ENCODE data around the gene FCHSD2. TPM values are rescaled to one million over a fixed set of nuclear protein-coding genes. Genes with fewer than 3 reads are reported as not detected.

The FCHSD2 gene
- total RNA-seq, 4 donors from 2014 or later = 5.7 to 16.8 (median 7.9) TPM

DNA sequence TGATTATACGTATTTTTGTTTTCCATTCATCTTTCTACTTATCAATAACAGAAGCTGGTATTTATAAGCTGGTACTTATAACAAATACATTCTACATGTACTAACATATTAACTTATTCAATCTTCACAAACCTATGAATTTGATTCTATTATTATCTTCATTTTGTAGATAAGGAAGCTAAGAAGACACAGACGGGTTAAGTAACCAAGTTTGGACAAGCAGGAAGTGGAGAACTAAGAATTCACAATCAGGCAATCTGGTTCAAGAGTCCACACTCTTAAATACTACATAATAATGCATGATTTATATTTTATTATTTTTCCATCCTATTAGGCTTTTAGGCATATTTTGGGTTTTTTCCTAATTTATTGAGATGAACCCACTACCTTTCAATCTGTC, 25.0 kb downstream of the FCHSD2 start:
- peaks cover 11% of the 10 kb centered on the region for H3K36me3 ChIP-seq
- H3K27me3 ChIP-seq = no peaks in the 10 kb centered on the region
- H3K27ac ChIP-seq = no peak overlapping the region
- no peak overlapping the region for H3K4me3 ChIP-seq
- 88% methylated on average over 2 of the region's 2 CpGs for WGBS
- TF ChIP-seq POLR2A (IDR thresholded peaks at IDR 0.05) (no peak), EP300 (IDR thresholded peaks at IDR 0.05) (no peak), POLR2AphosphoS5 (IDR thresholded peaks at IDR 0.05) (no peak)
- TF ChIP-seq, protein P1, sequence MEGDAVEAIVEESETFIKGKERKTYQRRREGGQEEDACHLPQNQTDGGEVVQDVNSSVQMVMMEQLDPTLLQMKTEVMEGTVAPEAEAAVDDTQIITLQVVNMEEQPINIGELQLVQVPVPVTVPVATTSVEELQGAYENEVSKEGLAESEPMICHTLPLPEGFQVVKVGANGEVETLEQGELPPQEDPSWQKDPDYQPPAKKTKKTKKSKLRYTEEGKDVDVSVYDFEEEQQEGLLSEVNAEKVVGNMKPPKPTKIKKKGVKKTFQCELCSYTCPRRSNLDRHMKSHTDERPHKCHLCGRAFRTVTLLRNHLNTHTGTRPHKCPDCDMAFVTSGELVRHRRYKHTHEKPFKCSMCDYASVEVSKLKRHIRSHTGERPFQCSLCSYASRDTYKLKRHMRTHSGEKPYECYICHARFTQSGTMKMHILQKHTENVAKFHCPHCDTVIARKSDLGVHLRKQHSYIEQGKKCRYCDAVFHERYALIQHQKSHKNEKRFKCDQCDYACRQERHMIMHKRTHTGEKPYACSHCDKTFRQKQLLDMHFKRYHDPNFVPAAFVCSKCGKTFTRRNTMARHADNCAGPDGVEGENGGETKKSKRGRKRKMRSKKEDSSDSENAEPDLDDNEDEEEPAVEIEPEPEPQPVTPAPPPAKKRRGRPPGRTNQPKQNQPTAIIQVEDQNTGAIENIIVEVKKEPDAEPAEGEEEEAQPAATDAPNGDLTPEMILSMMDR (IDR thresholded peaks at IDR 0.05) = no peak
- no peaks in the 10 kb centered on the region for H3K9me3 ChIP-seq
- H3K4me1 ChIP-seq = no peaks in the 10 kb centered on the region
- no peak for DNase-seq (ENCODE audit: low spot score in 2 of 2)

DNA sequence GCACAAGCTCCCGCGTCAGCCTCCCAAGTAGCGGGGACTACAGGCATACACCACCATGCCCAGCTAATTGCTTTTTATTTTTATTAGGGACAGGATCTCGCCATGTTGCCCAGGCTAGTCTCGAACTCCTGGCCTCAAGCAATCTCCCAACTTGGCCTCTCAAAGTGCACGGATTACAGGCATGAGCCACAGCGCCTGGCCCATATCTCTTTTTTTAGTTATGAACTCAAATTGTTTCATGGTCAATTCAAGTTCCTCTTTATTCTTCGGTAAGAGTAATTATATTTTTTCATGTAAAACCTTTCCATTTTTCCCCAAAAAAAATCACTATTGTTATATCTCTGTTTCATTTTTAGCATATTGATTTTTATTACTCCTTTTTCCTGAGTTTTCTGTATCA, 25.5 kb downstream of the FCHSD2 start:
- DNase-seq (ENCODE audit: low spot score in 2 of 2) = no peak
- TF ChIP-seq POLR2AphosphoS5 (IDR thresholded peaks at IDR 0.05) (no peak), EP300 (IDR thresholded peaks at IDR 0.05) (no peak), POLR2A (IDR thresholded peaks at IDR 0.05) (no peak)
- TF ChIP-seq, protein P1 (IDR thresholded peaks at IDR 0.05) = no peak
- Histone ChIP-seq H3K27me3 (no peaks in the 10 kb centered on the region), H3K36me3 (peaks cover 11% of the 10 kb centered on the region), H3K27ac (no peak overlapping the region), H3K9me3 (no peaks in the 10 kb centered on the region), H3K4me1 (no peaks in the 10 kb centered on the region), H3K4me3 (no peak overlapping the region)
- 92% methylated on average over 8 of the region's 8 CpGs for WGBS

DNA sequence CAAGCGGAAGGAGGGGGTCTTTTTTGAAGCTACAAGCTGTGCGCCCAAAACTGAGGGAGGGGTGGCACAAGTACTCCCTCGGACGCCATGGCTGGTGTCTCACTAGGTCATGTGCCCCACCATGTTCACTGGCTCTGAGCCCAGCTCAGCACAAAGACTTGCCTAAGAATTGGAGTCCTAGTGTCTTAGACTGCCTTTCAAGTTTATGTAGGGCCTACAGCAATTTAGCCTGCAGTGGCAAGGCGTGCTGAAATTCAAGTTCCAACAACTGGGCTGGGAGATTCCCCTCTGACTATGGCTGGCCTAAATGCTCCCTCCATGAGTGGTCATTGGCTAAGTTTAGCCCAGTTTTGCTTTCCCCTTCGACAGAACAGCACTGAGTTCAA, 27.3 kb downstream of the FCHSD2 start:
- Histone ChIP-seq H3K4me1 (no peaks in the 10 kb centered on the region), H3K27ac (no peak overlapping the region), H3K9me3 (no peaks in the 10 kb centered on the region), H3K36me3 (peaks cover 10% of the 10 kb centered on the region), H3K27me3 (no peaks in the 10 kb centered on the region), H3K4me3 (no peak overlapping the region)
- TF ChIP-seq POLR2A (IDR thresholded peaks at IDR 0.05) = no peak
- TF ChIP-seq, protein P1 (IDR thresholded peaks at IDR 0.05) = no peak
- TF ChIP-seq POLR2AphosphoS5 (IDR thresholded peaks at IDR 0.05) = no peak
- TF ChIP-seq EP300 (IDR thresholded peaks at IDR 0.05) = no peak
- 83% methylated on average over 6 of the region's 6 CpGs for WGBS
- DNase-seq (ENCODE audit: low spot score in 2 of 2) = no peak

DNA sequence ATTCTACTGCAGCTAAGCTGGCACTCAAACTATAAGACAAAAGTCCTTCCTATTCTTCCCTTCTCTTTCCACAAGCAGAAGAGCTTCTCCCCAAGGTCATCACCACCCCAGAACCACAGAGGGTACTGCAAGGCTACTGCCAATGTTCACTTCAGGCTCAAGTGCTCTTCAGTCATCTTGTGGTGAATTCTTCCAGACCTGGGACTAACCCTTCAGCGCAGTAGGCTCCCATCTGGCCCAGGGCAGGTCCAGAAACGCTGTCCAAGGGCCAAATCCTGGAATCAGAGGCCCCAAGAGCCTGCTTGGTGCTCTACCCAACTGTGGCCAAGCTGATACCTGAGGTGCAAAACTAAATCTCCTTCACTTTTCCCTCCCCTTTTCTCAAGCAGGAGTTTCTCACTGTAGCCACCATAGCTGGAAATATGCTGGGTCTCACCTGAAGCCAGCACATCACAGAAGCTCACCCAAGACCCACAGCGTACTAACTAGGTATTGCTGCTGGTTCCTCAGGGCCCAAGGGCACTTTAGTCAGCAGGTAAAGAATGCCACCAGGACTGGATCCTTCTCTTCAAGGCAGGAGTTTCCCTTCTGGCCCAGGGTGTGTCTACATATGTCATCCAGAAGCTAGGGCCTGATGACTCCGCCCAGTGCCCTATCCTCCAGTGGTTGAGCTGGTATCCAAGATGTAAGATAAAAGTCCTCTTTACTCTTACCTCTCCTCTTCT, 27.8 kb downstream of the FCHSD2 start:
- TF ChIP-seq POLR2AphosphoS5 (IDR thresholded peaks at IDR 0.05) (no peak), POLR2A (IDR thresholded peaks at IDR 0.05) (no peak), EP300 (IDR thresholded peaks at IDR 0.05) (no peak)
- TF ChIP-seq, protein P1 (IDR thresholded peaks at IDR 0.05) = no peak

DNA sequence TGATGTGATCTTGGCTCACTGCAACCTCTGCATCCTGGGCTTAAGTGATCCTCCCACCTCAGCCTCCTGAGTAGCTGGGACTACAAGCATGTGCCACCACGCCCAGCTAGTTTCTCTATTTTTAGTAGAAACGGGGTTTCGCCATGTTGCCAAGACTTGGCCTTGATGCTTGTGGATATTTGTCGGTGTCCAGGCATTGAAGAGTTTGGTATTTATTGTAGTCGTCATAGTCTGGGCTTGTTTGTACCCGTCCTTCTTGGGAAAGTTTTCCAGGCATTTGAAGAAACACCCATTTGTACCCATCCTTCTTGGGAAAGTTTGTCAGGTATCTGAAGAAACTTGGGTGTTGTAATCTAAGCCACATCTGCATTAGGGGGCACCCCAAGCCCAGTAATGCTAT, 28.7 kb downstream of the FCHSD2 start:
- no peaks in the 10 kb centered on the region for H3K4me1 ChIP-seq
- H3K27me3 ChIP-seq = no peaks in the 10 kb centered on the region
- DNase-seq (ENCODE audit: low spot score in 2 of 2) = no peak
- H3K9me3 ChIP-seq = no peaks in the 10 kb centered on the region
- peaks cover 7% of the 10 kb centered on the region for H3K36me3 ChIP-seq
- H3K4me3 ChIP-seq = no peak overlapping the region
- WGBS = 67% methylated on average over 6 of the region's 6 CpGs
- no peak overlapping the region for H3K27ac ChIP-seq
- no peak for TF ChIP-seq POLR2A (IDR thresholded peaks at IDR 0.05)
- TF ChIP-seq POLR2AphosphoS5 (IDR thresholded peaks at IDR 0.05) = no peak
- no peak for TF ChIP-seq EP300 (IDR thresholded peaks at IDR 0.05)
- TF ChIP-seq, protein P1 (IDR thresholded peaks at IDR 0.05) = no peak

More for the DNA sequence above, 27.8 kb downstream of the FCHSD2 start:
- Histone ChIP-seq H3K4me1 (no peaks in the 10 kb centered on the region), H3K27ac (no peak overlapping the region), H3K9me3 (no peaks in the 10 kb centered on the region), H3K36me3 (peaks cover 7% of the 10 kb centered on the region), H3K27me3 (no peaks in the 10 kb centered on the region), H3K4me3 (no peak overlapping the region)
- 80% methylated on average over 4 of the region's 4 CpGs for WGBS
- DNase-seq (ENCODE audit: low spot score in 2 of 2) = no peak

All from suprapubic skin (tissue), 4 donors.